Activated B cell treated with CpG ODN at 0.5 μM for 24 hours (primary cell): ENCODE measurements around the gene F2RL1. TPM values are rescaled to one million over a fixed set of nuclear protein-coding genes. Genes with fewer than 3 reads are reported as not detected.

Experiments
- ATAC-seq: fragments of 200-7000 bp; cut with Tn5 transposase; one replicate; pipeline ENCODE4 v1.10.0; 2021; ENCODE audit warnings: low read depth, mild to moderate bottlenecking, moderate library complexity
- CTCF ChIA-PET: fragments of 350-600 bp; sonication (Branson Sonifier 250); formaldehyde crosslinking; loops from one replicate; lab custom pipeline; 2021; ENCODE audit warnings: antibody characterized with exemption; lab: Charles Lee
- POLR2A ChIA-PET: fragments of 350-600 bp; sonication (Branson Sonifier 250); formaldehyde crosslinking; loops from one replicate; lab custom pipeline; 2021; ENCODE audit warnings: antibody characterized with exemption; lab: Charles Lee
- DNase-seq: peaks from one replicate; pipeline ENCODE4 v3.0.0; 2022
- H3K27ac Mint-ChIP-seq: one replicate; pipeline ENCODE4 v1.8.0; 2020; ENCODE audit warnings: mixed read lengths
- H3K27me3 Mint-ChIP-seq: one replicate; pipeline ENCODE4 v1.8.0; 2021; ENCODE audit warnings: mixed read lengths
- H3K36me3 Mint-ChIP-seq: one replicate; pipeline ENCODE4 v1.8.0; 2021; ENCODE audit warnings: low read depth, mixed read lengths
- H3K4me1 Mint-ChIP-seq: one replicate; pipeline ENCODE4 v1.8.0; 2021; ENCODE audit warnings: mixed read lengths
- H3K4me3 Mint-ChIP-seq: one replicate; pipeline ENCODE4 v1.8.0; 2020; ENCODE audit warnings: mild to moderate bottlenecking, mixed read lengths
- H3K9me3 Mint-ChIP-seq: one replicate; pipeline ENCODE4 v1.8.0; 2020; ENCODE audit warnings: mixed read lengths
- CTCF ChIP-seq: fragments of 200-600 bp; IDR thresholded peaks from one replicate; pipeline ENCODE4 v1.8.0; 2022; ENCODE audit warnings: antibody characterized with exemption, mild to moderate bottlenecking
- intact Hi-C: fragments of 100-400 bp; cut with micrococcal nuclease; formaldehyde crosslinking; loops from one replicate; pipeline ENCODE4 v1.15.1; 2024
- total RNA-seq: library from RNA; stranded (reverse); gene quantifications from 2 replicates; pipeline ENCODE4 v1.2.3, GENCODE V29; 2022

The F2RL1 gene
- total RNA-seq, 1 donor from 2014 or later, result 0.22 TPM

- Mint-ChIP-seq H3K9me3 (no peaks in the 10 kb centered on the region), H3K36me3 (no peaks in the 10 kb centered on the region), H3K4me1 (no peaks in the 10 kb centered on the region), H3K27me3 (no peaks in the 10 kb centered on the region), H3K4me3 (no peak overlapping the region), H3K27ac (no peak overlapping the region)
- DNase-seq (no peak), ATAC-seq (no peak)
- POLR2A ChIA-PET, result no interaction called here
- intact Hi-C loops, result no loop called here
- CTCF ChIA-PET, result interaction anchor here (2.0 kb wide), 1 partner anchor 16 kb away, joined by 5 read pairs; no protein-coding TSS in a partner anchor
- no peak for TF ChIP-seq CTCF
Measured at GRCh38 chr5:76790632-76791290, 28.1 kb upstream of the F2RL1 start.

GRCh38 chr5:76791461-76791860, 27.4 kb upstream of the F2RL1 start:
- TF ChIP-seq CTCF, result no peak
- no peaks in the 10 kb centered on the region for H3K36me3 Mint-ChIP-seq
- ChIA-PET POLR2A (no interaction called here), CTCF (interaction anchor here (2.0 kb wide), 1 partner anchor 17 kb away, joined by 5 read pairs; no protein-coding TSS in a partner anchor)
- no peak overlapping the region for H3K27ac Mint-ChIP-seq
- no peaks in the 10 kb centered on the region for H3K4me1 Mint-ChIP-seq
- intact Hi-C loops, result no loop called here
- H3K9me3 Mint-ChIP-seq, result no peaks in the 10 kb centered on the region
- no peaks in the 10 kb centered on the region for H3K27me3 Mint-ChIP-seq
- H3K4me3 Mint-ChIP-seq, result no peak overlapping the region
- ATAC-seq, result no peak
- DNase-seq, result no peak

- Mint-ChIP-seq H3K36me3 (no peaks in the 10 kb centered on the region), H3K9me3 (no peaks in the 10 kb centered on the region), H3K27me3 (no peaks in the 10 kb centered on the region), H3K4me1 (no peaks in the 10 kb centered on the region), H3K27ac (no peak overlapping the region), H3K4me3 (no peak overlapping the region)
- ChIA-PET POLR2A (no interaction called here), CTCF (no interaction called here)
- TF ChIP-seq CTCF, result no peak
- no peak for DNase-seq
- intact Hi-C loops, result no loop called here
- ATAC-seq, result no peak
Measured at GRCh38 chr5:76794871-76795270, 24.0 kb upstream of the F2RL1 start.

- Mint-ChIP-seq H3K4me3 (no peak overlapping the region), H3K4me1 (no peaks in the 10 kb centered on the region), H3K27ac (no peak overlapping the region), H3K36me3 (no peaks in the 10 kb centered on the region), H3K9me3 (no peaks in the 10 kb centered on the region), H3K27me3 (peaks cover 11% of the 10 kb centered on the region)
- CTCF ChIA-PET, result no interaction called here
- POLR2A ChIA-PET, result no interaction called here
- intact Hi-C loops, result no loop called here
- TF ChIP-seq CTCF, result no peak
- ATAC-seq, result no peak
- DNase-seq, result no peak
Measured at GRCh38 chr5:76799588-76799987, 19.2 kb upstream of the F2RL1 start.

- Mint-ChIP-seq H3K27me3 (peaks cover 11% of the 10 kb centered on the region), H3K36me3 (no peaks in the 10 kb centered on the region), H3K27ac (no peak overlapping the region), H3K4me1 (no peaks in the 10 kb centered on the region), H3K9me3 (no peaks in the 10 kb centered on the region), H3K4me3 (no peak overlapping the region)
- ATAC-seq, result no peak
- ChIA-PET CTCF (no interaction called here), POLR2A (no interaction called here)
- no peak for TF ChIP-seq CTCF
- intact Hi-C loops, result no loop called here
- no peak for DNase-seq
Measured at GRCh38 chr5:76800579-76800978, 18.3 kb upstream of the F2RL1 start.
